Neural cell (in vitro differentiated cells): ENCODE measurements around the gene OR8G1. TPM values are rescaled to one million over a fixed set of nuclear protein-coding genes. Genes with fewer than 3 reads are reported as not detected.

Experiments used
- H2AFZ ChIP-seq: fragments of 200-600, 300-800 bp; sonication (generic), shearing (Covaris generic); 2 replicates; pipeline ENCODE4 v1.6.0; 2014; ENCODE audit warnings: low read depth, mild to moderate bottlenecking, antibody characterized with exemption, low read length, moderate library complexity
- H3F3A ChIP-seq: fragments of 200-600 bp; shearing (Covaris generic); 2 replicates; pipeline ENCODE4 v1.6.1; 2016; ENCODE audit warnings: mild to moderate bottlenecking, moderate library complexity, mixed read lengths, antibody characterized with exemption, low read length; ENCODE audit not compliant: insufficient read depth, poor library complexity, severe bottlenecking
- H3K27ac ChIP-seq: fragments of 200-600, 300-800 bp; sonication (generic), shearing (Covaris generic); 2 replicates; pipeline ENCODE4 v1.5.1; 2014; ENCODE audit warnings: mild to moderate bottlenecking, low read length, moderate library complexity
- H3K27me3 ChIP-seq: fragments of 300-800, 200-600 bp; sonication (generic), shearing (Covaris generic); 2 replicates; pipeline ENCODE4 v1.6.0; 2014; ENCODE audit warnings: mild to moderate bottlenecking, low read depth, low read length, moderate library complexity; ENCODE audit not compliant: insufficient read depth
- H3K36me3 ChIP-seq: fragments of 300-800, 200-600 bp; sonication (generic), shearing (Covaris generic); 2 replicates; pipeline ENCODE4 v1.5.1; 2014; ENCODE audit warnings: mild to moderate bottlenecking, antibody characterized with exemption, low read length, moderate library complexity; ENCODE audit not compliant: insufficient read depth
- H3K4me2 ChIP-seq: fragments of 300-800, 200-600 bp; sonication (generic), shearing (Covaris generic); 2 replicates; pipeline ENCODE4 v1.6.0; 2014; ENCODE audit warnings: mild to moderate bottlenecking, low read length
- H3K4me3 ChIP-seq: fragments of 300-800, 200-600 bp; sonication (generic), shearing (Covaris generic); 2 replicates; pipeline ENCODE4 v1.5.1; 2014; ENCODE audit warnings: mild to moderate bottlenecking, low read length, moderate library complexity
- H3K79me2 ChIP-seq: fragments of 200-600 bp; shearing (Covaris generic); replicated peaks from 2 replicates; pipeline ENCODE4 v1.6.0; 2014; ENCODE audit warnings: mild to moderate bottlenecking, low read length, moderate library complexity; ENCODE audit not compliant: insufficient read depth
- H3K9ac ChIP-seq: fragments of 300-800, 200-600 bp; sonication (generic), shearing (Covaris generic); 2 replicates; pipeline ENCODE4 v1.6.1; 2016; ENCODE audit warnings: mild to moderate bottlenecking, low read length, mixed read lengths
- H3K9me2 ChIP-seq: fragments of 200-600 bp; shearing (Covaris generic); 2 replicates; pipeline ENCODE4 v1.6.1; 2016; ENCODE audit warnings: mild to moderate bottlenecking, low read length, mixed read lengths; ENCODE audit not compliant: insufficient read depth
- H3K9me3 ChIP-seq: fragments of 200-600, 300-800 bp; sonication (generic), shearing (Covaris generic); 2 replicates; pipeline ENCODE4 v1.6.1; 2016; ENCODE audit warnings: mild to moderate bottlenecking, mixed run types, low read length, moderate library complexity, mixed read lengths
- H4K20me1 ChIP-seq: fragments of 200-600 bp; shearing (Covaris generic); 2 replicates; pipeline ENCODE4 v1.6.1; 2016; ENCODE audit warnings: mild to moderate bottlenecking, mixed run types; ENCODE audit not compliant: insufficient read depth
- CTCF ChIP-seq: fragments of 450-650 bp; IDR thresholded peaks from 2 replicates; pipeline ENCODE4 v1.5.1; 2014; ENCODE audit warnings: antibody characterized with exemption, mild to moderate bottlenecking, moderate library complexity; ENCODE audit not compliant: poor library complexity, severe bottlenecking
- EP300 ChIP-seq: fragments of 450-650 bp; conservative IDR thresholded peaks from 2 replicates; pipeline ENCODE4 v1.6.1; 2014; ENCODE audit warnings: antibody characterized with exemption, mild to moderate bottlenecking, moderate library complexity; ENCODE audit not compliant: poor library complexity, severe bottlenecking
- EZH2 ChIP-seq: fragments of 200-600, 300-800 bp; shearing (Covaris generic), sonication (generic); IDR thresholded peaks from 2 replicates; pipeline ENCODE4 v1.6.1; 2014; ENCODE audit warnings: antibody characterized with exemption, low read length, borderline replicate concordance, mild to moderate bottlenecking; ENCODE audit not compliant: insufficient read depth, poor library complexity, severe bottlenecking
- MXI1 ChIP-seq: fragments of 450-650 bp; conservative IDR thresholded peaks from 2 replicates; pipeline ENCODE4 v1.6.1; 2014; ENCODE audit warnings: antibody characterized with exemption, mild to moderate bottlenecking; ENCODE audit not compliant: poor library complexity, severe bottlenecking
- POLR2AphosphoS5 ChIP-seq: IDR thresholded peaks from 2 replicates; pipeline ENCODE4 v1.6.1; 2012
- RAD21 ChIP-seq: fragments of 450-650 bp; conservative IDR thresholded peaks from 2 replicates; pipeline ENCODE4 v1.6.1; 2014; ENCODE audit warnings: antibody characterized with exemption, mild to moderate bottlenecking, moderate library complexity
- REST ChIP-seq: IDR thresholded peaks from 2 replicates; pipeline ENCODE4 v1.6.1; 2012; ENCODE audit warnings: borderline replicate concordance
- SMC3 ChIP-seq: fragments of 450-650 bp; conservative IDR thresholded peaks from 2 replicates; pipeline ENCODE4 v1.6.1; 2014; ENCODE audit warnings: antibody characterized with exemption, mild to moderate bottlenecking, moderate library complexity; ENCODE audit not compliant: poor library complexity
- TAF1 ChIP-seq: IDR thresholded peaks from 2 replicates; pipeline ENCODE4 v1.6.1; 2012; ENCODE audit warnings: low read depth
- polyA plus RNA-seq: library from polyadenylated mRNA; depleted of rRNA; stranded (reverse); fragments of >200 nt; gene quantifications from 2 replicates; pipeline ENCODE4 v1.2.3, GENCODE V29; 2014

The OR8G1 gene
- polyA plus RNA-seq, 1 donor from 2014 or later = not detected

GRCh38 chr11:124285610-124286344 is 44.9 kb downstream of the OR8G1 start:
- Histone ChIP-seq H3K79me2 (no peaks in the 10 kb centered on the region), H3K27me3 (no peaks in the 10 kb centered on the region), H3K4me3 (no peak overlapping the region), H4K20me1 (no peaks in the 10 kb centered on the region), H3K4me2 (no peak overlapping the region), H2AFZ (no peak overlapping the region), H3K9ac (no peak overlapping the region), H3K9me3 (no peaks in the 10 kb centered on the region), H3F3A (no peaks in the 10 kb centered on the region), H3K27ac (no peak overlapping the region), H3K9me2 (no peaks in the 10 kb centered on the region), H3K36me3 (no peaks in the 10 kb centered on the region)
- TF ChIP-seq EP300 (no peak), EZH2 (no peak), REST (no peak)

GRCh38 chr11:124294687-124295086 is 53.8 kb downstream of the OR8G1 start:
- Histone ChIP-seq H3K9me3 (no peaks in the 10 kb centered on the region), H4K20me1 (no peaks in the 10 kb centered on the region), H3K36me3 (no peaks in the 10 kb centered on the region)

More at GRCh38 chr11:124294687-124295086, 53.8 kb downstream of the OR8G1 start:
- Histone ChIP-seq H3K4me2 (no peak overlapping the region), H3K9ac (no peak overlapping the region), H3F3A (no peaks in the 10 kb centered on the region), H3K27me3 (no peaks in the 10 kb centered on the region), H3K79me2 (no peaks in the 10 kb centered on the region), H3K27ac (no peak overlapping the region), H2AFZ (no peak overlapping the region), H3K9me2 (no peaks in the 10 kb centered on the region), H3K4me3 (no peak overlapping the region)
- TF ChIP-seq TAF1 (no peak), RAD21 (no peak), MXI1 (no peak), EP300 (no peak), CTCF (no peak), REST (no peak), POLR2AphosphoS5 (no peak), EZH2 (no peak), SMC3 (no peak)
